Mammary epithelial cell (primary cell): ENCODE measurements around the gene EYS.

Source experiments
- EZH2 ChIP-seq: IDR thresholded peaks from 2 replicates; pipeline ENCODE4 v1.6.1; 2012; ENCODE audit warnings: low read length, inconsistent platforms, borderline replicate concordance
- TF ChIP-seq, protein P1 (sequence below), 2 donors: IDR thresholded peaks in 1 of 2; conservative IDR thresholded peaks in 1 of 2; 2 replicates each; pipeline ENCODE4 v1.5.1; 2011 to 2012; ENCODE audit warnings: inconsistent platforms in 2 of 2, low read length in 2 of 2, mild to moderate bottlenecking in 2 of 2, control low read depth in 1 of 2, low read depth in 1 of 2; ENCODE audit not compliant: insufficient read depth in 1 of 2; ENCODE audit errors: extremely low read depth in 1 of 2

DNA sequence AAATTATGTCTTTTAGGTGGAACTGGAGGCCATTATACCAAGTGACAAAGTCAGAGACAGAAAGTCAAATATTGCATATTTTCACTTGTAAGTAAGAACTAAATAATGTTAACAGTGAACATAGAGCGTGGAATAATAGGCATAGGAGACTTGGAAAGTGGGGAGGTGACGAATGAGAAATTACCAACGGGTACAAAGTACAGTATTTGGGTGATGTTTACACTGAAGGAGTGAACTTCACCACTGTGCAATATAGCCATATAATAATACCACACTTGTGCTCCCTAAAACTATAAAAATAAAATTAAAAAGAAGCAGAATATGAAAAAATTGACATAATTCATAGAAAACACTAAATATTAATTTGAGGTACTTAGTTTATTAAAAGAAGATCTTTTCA, 14.9 kb downstream of the EYS start:
- TF ChIP-seq, protein P1, sequence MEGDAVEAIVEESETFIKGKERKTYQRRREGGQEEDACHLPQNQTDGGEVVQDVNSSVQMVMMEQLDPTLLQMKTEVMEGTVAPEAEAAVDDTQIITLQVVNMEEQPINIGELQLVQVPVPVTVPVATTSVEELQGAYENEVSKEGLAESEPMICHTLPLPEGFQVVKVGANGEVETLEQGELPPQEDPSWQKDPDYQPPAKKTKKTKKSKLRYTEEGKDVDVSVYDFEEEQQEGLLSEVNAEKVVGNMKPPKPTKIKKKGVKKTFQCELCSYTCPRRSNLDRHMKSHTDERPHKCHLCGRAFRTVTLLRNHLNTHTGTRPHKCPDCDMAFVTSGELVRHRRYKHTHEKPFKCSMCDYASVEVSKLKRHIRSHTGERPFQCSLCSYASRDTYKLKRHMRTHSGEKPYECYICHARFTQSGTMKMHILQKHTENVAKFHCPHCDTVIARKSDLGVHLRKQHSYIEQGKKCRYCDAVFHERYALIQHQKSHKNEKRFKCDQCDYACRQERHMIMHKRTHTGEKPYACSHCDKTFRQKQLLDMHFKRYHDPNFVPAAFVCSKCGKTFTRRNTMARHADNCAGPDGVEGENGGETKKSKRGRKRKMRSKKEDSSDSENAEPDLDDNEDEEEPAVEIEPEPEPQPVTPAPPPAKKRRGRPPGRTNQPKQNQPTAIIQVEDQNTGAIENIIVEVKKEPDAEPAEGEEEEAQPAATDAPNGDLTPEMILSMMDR (conservative IDR thresholded peaks at IDR 0.05 in 1 of 2, IDR thresholded peaks at IDR 0.05 in 1 of 2; ENCODE audit: extremely low read depth in 1 of 2, insufficient read depth in 1 of 2, low read depth in 1 of 2, low read length in 2 of 2), result no peak
- no peak for TF ChIP-seq EZH2
